GM19324 (cell line): ENCODE measurements around the gene SZT2.
"Not testable (repeated sequence)": the region's sequence is repeated elsewhere in the genome, so short reads cannot be mapped to it uniquely, and the experiment has no call there.

Source experiments
- ATAC-seq: cut with Tn5 transposase; IDR thresholded peaks from one replicate; pipeline ENCODE4 v1.9.1; 2021; ENCODE audit warnings: mild to moderate bottlenecking, moderate library complexity; ENCODE audit not compliant: unreplicated experiment, low FRiP score

Gene SZT2

DNA sequence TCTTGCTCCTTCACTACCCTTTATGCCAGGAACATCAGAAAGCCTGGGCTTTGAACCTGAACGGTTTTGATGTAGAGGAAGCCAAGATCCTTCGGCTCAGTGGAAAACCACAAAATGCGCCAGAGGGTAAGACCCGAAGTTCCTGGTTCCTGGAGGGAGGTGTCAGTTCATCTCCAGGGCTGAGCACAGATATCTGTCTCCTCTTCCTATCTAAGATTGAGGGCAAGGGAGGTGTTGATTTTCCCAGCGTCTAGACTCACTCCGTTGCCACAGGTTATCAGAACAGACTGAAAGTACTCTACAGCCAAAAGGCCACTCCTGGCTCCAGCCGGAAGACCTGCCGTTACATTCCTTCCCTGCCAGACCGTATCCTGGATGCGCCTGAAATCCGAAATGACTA, 30.0 kb upstream of the SZT2 start:
- ATAC-seq: no peak

DNA sequence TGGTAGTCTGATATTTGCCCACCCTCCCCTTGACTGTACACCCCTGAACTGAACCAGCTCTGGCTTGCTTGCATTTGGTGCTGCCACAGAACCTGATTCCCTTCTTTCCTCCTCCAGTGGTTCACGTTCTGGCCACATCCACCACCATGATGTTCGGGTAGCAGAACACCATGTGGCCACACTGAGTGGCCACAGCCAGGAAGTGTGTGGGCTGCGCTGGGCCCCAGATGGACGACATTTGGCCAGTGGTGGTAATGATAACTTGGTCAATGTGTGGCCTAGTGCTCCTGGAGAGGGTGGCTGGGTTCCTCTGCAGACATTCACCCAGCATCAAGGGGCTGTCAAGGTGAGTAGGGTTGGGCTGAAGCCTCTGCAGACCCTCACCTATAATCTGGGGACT, 29.1 kb upstream of the SZT2 start:
- no peak for ATAC-seq

DNA sequence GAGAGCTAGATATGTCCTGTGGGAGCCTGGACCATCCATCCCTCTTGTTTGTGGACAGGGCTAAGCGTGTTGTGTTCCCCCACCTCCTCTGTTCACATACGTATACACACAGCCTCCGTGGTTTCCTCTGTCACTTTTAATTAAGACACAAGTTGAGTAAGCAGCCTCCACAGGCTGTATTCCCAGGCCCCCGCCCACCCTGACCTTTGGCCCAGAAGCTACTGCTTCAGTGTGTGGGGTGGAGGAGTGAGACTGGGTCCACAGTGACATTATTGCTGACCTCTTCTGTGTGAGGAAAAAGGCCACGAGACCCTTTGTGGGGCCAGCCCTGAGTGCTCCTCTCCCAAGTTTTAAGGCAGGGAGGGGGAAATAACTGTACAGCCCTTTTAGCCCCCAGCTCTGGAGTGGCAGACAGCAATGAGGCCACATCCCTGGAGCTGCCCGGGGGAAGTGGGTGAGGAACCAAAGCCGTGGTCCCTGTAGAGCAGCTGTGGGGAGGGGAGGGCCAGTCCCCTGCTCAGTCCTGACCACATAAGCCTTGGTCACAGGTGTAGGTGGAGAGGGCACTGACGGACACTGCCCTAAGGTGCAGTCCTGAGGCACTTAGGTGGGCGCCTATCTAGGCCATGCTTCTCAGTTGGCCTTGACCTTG, 26.3 kb upstream of the SZT2 start:
- ATAC-seq: no peak

DNA sequence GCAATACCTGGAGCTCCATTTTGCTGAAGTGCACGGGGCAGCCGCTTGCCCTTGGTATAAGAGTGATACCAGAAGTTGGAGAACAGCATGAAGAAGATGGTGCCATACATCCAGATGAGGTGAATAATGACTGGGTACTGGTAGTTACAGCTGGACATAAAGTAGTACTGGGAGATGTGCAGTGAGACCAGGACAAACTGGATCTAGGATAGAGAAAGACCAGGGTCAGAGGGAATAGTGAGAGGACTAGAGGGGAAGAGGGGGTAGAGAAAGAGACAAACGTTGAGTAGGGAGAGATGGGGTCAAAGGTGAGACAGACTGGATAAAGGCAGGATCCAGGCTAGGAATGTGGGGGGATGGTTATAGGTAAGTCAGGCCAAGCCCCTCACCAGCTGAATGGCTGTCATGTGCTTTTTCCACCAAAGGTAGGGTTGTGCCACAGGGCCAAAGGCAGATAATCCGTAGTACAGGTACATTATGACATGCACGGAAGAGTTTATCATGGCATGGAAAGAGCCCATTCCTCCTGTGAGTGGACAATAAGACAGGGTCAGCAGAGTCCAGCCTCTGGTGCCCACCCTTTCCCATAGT, 25.7 kb upstream of the SZT2 start:
- ATAC-seq: no peak

DNA sequence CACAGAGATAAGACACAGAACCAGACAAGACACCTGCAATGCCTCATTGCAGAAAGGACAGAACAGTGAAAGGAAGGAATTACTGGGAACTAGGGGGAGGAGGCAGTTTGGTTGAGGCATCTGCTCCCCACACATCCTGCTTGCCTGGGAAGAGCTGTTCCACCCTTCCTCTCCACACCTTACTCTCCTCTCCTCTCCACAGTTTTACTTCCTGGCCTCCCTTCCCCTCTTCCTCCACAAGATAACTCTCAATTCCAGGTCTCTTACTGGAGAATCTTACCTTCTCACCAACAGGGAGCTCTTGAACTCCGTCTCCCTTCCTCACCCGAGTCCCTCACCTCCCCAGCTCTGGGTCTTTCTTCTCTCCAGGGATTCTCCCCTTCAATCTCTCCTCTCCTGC, 24.0 kb upstream of the SZT2 start:
- no peak for ATAC-seq

DNA sequence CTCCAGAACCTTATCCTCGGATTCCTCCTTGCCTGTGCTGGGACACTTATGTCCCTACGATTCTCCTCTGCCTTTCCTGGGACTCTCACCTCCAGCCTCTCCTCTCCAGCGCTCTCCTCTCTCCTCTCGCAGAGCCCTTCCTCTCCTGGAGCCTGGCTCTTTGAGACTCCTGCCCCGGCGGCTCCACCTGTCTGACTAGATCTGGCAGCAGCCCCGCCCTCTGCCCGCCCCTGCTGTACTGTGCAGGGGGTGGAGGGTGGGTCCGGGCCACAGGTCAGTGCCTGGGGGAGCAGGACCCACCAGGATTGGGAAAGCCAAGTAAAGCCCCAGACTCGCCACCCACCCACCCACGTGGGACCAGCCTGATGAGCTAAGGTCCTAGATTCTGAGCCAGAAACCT, 23.5 kb upstream of the SZT2 start:
- ATAC-seq: no peak

DNA sequence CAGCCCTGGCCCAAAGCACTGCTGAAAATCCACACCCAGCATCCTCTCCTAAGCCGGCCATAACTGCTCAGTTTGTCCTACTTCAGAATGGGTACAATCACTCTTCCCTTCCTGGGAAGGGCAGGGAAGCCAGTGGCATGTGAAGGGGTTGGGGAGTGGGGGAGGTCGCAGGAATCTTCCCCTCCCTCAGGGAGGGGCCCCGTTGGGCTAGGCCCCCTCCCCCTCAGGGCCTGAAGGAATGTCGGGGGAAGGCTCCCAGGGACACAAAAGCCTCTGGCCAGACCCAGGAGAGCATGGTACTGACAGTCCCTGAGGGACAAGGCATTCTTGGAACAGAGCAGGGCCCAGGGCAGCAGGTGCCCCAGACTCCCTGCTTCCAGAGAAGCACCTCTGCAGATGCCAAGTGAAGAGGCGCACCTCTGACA, 23.1 kb upstream of the SZT2 start:
- ATAC-seq: no peak

DNA sequence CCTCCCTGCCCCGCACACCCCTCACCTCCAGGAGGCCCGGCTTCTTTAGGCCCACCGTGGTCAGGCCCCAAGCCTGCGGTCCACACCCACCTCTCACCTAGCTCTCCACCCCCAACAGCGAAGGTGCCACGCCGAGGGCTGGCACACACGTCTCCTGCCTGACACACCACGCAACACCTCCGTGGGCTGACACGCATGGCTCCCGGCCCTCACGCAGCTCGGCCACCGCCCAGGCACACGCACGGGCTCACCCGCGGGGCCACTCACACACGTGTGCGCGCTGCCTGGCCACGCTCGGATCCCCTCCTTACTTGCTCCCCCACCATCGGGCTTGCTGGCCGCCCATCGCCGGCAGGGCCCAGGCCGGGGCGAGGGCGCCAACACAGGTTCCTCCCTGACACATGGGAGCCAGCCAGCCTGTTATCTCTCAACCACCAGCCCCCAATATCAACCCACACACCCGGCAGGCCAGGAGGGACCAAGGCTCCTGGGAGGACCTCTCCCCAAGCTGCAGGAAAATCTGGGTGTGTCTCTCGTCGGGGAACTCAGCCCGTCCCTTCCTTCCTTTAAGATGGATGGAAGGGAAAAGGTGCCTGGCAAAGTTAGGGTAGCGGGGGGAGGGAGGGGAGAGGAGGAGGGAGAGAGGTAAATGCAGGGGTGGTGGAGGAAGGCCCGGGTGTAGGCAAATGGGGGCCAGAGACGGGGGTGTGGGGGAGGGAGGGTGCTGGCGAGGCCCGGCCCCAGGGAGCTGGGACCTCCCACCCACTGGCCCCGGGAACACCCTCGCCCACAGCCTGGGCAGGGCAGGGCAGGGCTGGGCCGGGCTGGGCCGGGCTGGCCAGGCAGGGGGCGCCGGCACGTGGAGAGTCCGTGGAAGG, 22.4 kb upstream of the SZT2 start:
- ATAC-seq: peak; percentile 52

DNA sequence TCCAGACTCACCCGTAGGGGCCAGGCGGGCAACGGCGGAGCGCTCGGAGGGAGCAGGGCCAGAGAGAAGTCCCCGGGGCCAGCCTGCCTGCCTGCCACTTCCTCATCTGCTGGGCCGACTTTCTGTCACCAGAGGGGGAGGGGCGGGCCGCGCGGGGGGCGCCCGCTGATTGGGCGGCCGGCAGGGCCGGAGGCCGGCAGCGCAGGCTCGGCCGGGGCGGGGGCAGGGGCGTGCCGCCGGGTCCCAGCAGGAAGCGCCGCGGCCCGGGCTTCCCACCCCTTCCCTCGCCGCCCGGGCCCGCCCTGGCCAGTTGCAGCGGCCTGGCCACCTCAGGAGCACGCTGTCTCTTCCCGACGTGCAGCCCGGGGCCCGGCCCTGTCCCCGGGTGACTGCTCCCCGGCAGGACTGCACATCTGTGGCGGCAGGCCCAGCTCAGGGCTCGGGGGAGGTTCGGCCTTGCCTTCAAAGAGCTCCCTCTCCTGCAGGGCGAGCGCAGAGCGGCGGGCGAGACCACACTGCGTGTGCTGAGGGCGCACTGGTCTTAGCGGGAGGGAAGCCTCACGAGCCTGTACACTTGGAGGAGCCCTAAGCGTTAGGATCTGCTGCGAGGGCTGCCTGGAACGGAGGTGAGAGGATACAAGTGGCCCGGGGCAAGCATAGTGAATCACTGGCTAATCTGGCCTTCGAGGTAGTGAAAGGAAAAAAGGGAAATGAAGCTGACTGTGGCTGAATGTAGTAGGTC, 21.6 kb upstream of the SZT2 start, which contains the start of gene ELOVL1:
Gene ELOVL1, minus strand, starts transcription at position 108 of the 742 bp plus-strand sequence. CDS start 2,402 bp downstream, outside the sequence.
- ATAC-seq: peak; percentile 79

DNA sequence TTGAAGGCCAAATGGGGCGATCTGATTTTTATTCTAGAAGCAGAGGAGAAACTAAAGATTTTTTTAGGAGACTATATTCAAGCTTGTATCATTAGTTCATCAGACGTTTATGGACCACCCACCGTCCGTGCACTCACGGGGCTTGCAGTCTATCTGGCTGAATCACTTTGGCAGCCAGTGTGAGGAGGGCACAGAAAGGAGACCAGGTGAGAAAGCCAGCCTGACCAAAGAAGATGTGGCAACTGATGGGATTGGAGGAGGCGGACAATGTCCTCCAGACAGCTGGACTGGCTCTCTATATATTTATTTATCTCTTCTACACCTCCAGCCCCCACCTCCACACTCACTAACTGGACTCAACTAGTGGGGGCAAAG, 21.1 kb upstream of the SZT2 start:
- no peak for ATAC-seq

DNA sequence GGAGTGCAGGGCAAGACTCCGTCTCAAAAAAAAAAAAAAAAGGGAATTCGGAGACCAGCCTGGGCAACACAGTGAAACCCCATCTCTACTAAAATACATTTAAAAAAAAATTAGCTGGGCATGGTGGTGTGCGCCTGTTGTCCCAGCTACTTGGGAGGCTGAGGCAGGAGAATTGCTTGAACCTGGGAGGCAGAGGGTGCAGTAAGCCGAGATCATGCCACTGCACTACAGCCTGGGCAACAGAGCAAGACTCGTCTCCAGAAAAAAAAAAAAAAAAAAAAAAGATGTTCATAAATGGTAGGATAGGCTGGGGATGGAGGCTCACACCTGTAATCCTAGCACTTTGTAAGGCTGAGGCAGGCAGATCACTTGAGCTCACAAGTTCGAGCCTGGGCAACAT, 19.9 kb upstream of the SZT2 start:
- not testable (repeated sequence) for ATAC-seq

DNA sequence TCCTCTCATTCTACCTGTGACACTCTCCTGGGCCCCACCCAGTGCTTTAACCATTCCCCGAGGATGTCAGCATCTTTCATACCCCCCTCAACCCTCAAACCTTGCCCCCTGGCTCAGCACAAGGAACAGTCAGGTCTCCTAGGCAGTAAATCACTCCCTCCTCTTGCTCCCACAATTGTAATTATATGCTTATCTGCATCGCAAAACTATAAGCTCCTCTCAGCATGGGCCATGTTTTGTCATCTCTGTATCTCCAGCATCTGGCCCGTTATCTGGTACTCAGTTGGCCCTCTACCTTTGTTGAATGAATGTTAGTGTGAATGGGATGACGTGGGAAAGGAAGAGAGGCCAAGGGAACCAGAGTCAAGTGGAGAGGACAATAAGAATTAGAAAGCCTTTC, 19.1 kb upstream of the SZT2 start:
- no peak for ATAC-seq

DNA sequence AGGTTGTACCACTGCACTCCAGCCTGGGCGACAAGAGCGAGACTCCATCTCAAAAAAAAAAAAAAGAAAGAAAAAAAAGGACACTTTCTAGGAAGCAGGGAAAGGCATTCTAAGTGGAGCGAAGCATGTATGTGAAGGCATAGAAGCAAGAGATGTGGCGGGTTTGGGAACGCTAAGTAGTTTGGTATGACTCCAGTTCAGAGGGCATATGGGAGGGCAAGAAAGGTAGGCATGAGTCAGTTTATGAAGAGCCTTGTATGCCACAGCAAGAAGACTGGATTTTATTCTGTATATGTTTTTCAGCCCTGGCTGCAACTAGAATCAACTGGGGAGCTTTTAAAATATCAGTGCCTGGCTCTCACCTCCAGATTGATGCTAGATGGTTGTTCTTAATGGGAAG, 17.5 kb upstream of the SZT2 start:
- ATAC-seq: no peak

DNA sequence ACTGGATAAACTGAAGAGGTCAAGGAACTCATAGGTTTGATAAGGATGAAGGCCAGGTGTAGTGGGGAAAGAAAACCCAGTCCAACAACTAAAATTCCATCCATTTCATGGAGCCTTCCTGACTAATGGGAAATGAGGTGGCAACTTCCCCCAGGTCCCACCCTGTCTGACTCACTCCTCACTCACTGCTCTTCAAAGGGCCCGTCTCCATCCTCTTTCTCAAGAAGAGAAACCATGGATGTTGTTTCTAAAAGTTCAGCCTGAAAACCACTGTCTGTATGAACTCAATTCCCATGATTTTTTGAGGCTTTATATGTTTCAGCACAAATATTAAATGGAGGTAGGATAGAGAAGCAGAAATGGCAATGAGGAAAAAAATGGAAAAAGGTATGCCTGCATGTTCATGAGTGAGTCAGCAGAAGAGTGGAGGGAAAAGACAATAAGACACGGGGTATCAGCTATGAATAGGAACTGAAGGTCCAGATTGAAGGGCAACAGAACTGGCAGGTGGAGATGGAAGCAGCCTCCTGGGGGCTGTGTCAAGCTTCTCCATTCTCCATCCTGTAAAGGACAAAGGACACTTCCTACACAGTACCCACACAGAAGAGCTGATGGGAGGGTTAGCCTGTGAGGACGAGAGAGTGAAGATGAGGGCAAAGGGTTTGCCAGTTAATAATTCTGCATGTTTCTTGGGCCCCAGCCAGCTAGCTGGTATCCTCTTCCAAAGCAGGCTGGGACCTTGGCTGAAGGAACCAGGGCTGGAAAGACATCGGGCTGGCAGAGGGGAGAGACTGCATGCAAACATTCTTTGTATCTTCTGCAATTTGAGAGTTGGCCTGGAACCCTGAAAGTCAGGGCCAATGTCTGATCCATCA, 16.4 kb upstream of the SZT2 start:
- no peak for ATAC-seq

DNA sequence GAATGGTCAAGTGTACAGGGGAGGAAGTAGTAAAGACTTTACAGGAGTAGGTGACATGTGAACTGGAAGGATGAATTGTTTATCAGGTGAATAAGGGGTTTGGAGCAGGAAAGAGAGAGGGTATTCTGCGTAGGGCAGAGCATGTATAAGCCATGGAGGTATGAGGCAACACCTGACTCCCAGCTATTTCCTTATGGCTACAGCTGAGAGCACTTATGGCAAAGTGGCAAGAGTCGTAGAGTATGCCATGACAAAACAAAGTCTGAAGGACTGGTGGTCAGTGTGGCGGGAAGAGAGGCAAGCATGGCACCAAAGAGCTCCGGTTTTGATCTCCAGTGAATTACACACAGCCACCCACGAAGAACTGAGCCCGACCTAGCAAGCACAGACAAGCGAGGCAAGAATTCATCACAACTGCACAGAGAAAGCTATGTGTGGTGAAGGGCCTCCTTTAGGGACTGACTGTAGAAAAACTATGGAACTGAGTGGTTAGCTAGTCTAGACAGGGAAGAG, 12.9 kb upstream of the SZT2 start:
- ATAC-seq: no peak

DNA sequence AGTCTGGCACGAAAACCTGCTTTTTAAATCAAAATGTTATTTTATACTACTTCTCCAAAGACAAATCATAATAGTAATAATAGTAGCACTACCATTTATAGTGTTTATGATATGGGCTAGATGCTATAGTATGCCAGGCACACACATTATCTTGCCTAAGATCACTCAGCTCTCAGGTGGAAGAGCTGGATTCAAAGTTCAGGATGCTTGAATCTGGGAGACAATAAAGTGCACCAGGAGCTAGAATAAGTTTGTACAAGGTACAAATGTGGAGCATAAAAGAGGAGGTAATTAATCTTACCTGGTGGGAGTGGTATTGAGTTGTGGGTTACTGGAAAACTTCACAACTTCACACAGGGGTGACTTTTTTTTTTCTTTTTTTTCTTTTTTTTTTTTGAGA, 11.9 kb upstream of the SZT2 start:
- no peak for ATAC-seq

DNA sequence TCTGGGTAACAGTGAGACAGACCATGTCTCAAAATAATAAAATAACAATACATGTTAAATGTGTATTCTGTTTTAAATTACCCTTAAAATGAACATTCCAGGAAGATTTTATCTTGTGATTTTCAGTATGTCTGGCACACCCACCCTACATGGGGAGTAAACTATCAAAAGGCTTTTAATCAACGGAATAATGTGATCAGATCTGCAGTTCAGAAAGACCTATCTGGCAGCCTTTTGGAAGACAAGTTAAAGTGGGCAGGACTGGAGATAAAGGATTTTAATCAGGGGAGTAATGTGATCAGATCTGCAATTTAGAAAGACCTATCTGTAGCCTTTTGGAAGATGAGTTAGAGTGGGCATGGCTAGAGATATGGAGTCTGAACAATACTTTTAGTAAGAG, 10.2 kb upstream of the SZT2 start:
- no peak for ATAC-seq

DNA sequence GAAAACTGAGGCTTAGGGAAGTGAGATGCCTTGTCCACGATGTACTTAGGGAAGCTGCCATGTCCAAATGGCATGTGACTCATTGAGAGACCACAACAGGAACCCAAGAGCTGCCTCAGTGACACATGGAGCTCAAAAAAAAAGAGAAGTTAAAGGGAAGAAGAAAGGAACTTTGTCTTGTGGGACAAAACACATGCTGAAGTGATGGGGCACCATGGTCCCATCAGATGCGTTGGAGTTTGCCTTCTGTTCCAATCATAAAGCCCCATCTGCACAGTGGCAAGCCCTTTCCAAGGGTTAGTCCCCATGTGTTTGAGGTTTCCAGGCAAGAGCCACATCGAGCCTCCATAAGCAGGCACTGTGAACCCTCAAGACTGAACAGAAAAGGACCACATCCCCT, 8.1 kb upstream of the SZT2 start:
- ATAC-seq: no peak

DNA sequence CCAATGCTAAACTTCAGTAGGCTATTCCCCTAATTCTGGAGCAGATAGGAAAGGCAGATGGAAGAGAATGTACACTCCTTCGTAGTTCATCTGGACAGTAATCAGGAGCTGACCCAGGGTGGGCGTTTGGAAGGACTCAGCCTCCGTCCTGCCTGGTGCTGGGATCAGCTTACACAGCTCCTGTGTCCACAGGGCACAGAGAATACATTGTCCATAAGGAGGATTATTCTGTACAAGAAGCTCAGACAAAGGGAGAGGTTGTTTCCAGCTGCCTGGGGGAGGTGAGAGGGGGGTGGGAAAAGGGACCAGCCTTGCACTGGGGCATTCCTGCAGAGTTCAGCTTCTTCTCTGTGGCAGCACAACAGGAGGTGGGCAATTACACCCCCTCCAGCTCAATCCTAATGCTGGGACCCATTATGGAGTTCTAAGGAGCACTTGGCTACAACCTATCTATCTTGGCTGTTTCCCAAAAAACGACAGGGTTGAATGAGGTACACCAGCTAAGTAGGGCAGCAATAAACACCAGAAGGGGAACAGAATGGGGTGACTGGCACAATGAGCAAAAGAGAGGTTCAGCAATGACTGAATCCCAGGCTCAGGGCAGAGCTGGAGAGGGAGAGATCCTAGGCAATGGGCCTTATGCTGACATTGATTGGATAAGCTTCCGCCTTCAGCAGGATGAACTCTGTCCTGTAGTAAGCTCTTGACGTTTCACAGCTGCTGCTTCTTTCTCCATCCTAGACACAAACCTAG, 7.5 kb upstream of the SZT2 start:
- no peak for ATAC-seq
